OCI-LY3 (cell line): ENCODE data around the gene IFT80.

ENCODE experiments used
- H2AFZ ChIP-seq: fragments of 200-600, 300-600 bp; shearing (Covaris generic); 2 replicates; pipeline ENCODE4 v1.6.0; 2014; ENCODE audit warnings: antibody characterized with exemption, low read depth, low read length
- H3K27ac ChIP-seq: fragments of 200-600, 300-600 bp; sonication (generic); 2 replicates; pipeline ENCODE4 v1.5.1; 2014; ENCODE audit warnings: mild to moderate bottlenecking, low read length, moderate library complexity, mixed read lengths
- H3K27me3 ChIP-seq: fragments of 200-600, 300-600 bp; sonication (generic); 2 replicates; pipeline ENCODE4 v1.6.1; 2014; ENCODE audit warnings: low read depth, low read length, mixed read lengths
- H3K36me3 ChIP-seq: fragments of 200-600, 300-600 bp; sonication (generic); replicated peaks from 2 replicates; pipeline ENCODE3; 2014; ENCODE audit warnings: low read depth, low read length, mixed read lengths
- H3K4me1 ChIP-seq: fragments of 300-600, 200-600 bp; sonication (generic); 2 replicates; pipeline ENCODE4 v1.6.1; 2014; ENCODE audit warnings: low read length, mixed read lengths
- H3K4me2 ChIP-seq: fragments of 200-600, 300-600 bp; sonication (generic); 2 replicates; pipeline ENCODE4 v1.6.1; 2014; ENCODE audit warnings: low read length, mixed read lengths
- H3K4me3 ChIP-seq: fragments of 300-600, 200-600 bp; sonication (generic); 2 replicates; pipeline ENCODE4 v1.5.1; 2014; ENCODE audit warnings: antibody characterized with exemption, mild to moderate bottlenecking, low read length, moderate library complexity
- H3K79me2 ChIP-seq: fragments of 300-600, 200-600 bp; shearing (Covaris generic); 2 replicates; pipeline ENCODE4 v1.6.1; 2014; ENCODE audit warnings: mild to moderate bottlenecking, low read length, mixed read lengths
- H3K9ac ChIP-seq: fragments of 300-600, 200-600 bp; shearing (Covaris generic); 2 replicates; pipeline ENCODE4 v1.6.0; 2014; ENCODE audit warnings: mild to moderate bottlenecking, low read length, moderate library complexity
- H3K9me3 ChIP-seq: fragments of 200-600, 300-600 bp; shearing (Covaris generic); 2 replicates; pipeline ENCODE4 v1.6.1; 2014; ENCODE audit warnings: low read length, mixed read lengths; ENCODE audit not compliant: insufficient read depth
- H4K20me1 ChIP-seq: fragments of 200-600, 300-600 bp; sonication (generic); 2 replicates; pipeline ENCODE4 v1.6.1; 2016; ENCODE audit warnings: low read length, mixed read lengths; ENCODE audit not compliant: insufficient read depth
- EZH2phosphoT487 ChIP-seq: fragments of 200-600 bp; shearing (Covaris generic); IDR thresholded peaks from 2 replicates; pipeline ENCODE4 v1.6.1; 2018; ENCODE audit warnings: antibody characterized with exemption, mixed run types, low read depth
- TF ChIP-seq, protein P1 (sequence below): fragments of 200-600, 300-600 bp; sonication (generic); IDR thresholded peaks from 2 replicates; pipeline ENCODE4 v1.5.1; 2014; ENCODE audit warnings: antibody characterized with exemption, low read length, low read depth

IFT80 gene

DNA sequence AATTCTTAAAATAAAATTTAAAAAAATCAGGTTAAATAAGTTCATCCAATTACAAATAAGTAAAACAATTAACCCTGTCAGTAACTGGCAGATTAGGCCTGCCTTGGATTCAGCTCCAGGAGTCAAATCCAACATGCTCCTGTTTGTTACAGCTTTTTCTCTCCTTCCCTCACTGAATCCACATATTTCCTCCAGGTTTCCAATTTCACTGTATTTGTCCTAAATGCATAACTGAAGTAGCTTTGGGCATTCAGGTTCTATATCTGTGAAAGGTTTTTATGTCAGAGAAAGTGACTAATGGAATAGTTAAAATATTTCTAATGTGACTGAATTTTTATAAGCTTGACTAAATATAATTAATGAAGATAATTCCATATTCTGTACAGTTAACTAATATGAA is 79.7 kb downstream of the IFT80 start:
- Histone ChIP-seq H3K9ac (no peak overlapping the region), H3K27me3 (no peaks in the 10 kb centered on the region), H3K4me3 (no peak overlapping the region), H2AFZ (no peak overlapping the region), H3K36me3 (no peaks in the 10 kb centered on the region), H3K9me3 (0 out of 2 replicates have a peak, but pooled peaks cover 4% of the 10 kb centered on the region), H4K20me1 (no peaks in the 10 kb centered on the region), H3K27ac (no peak overlapping the region), H3K79me2 (no peaks in the 10 kb centered on the region), H3K4me1 (no peaks in the 10 kb centered on the region), H3K4me2 (no peak overlapping the region)
- no peak for TF ChIP-seq EZH2phosphoT487
- TF ChIP-seq, protein P1, sequence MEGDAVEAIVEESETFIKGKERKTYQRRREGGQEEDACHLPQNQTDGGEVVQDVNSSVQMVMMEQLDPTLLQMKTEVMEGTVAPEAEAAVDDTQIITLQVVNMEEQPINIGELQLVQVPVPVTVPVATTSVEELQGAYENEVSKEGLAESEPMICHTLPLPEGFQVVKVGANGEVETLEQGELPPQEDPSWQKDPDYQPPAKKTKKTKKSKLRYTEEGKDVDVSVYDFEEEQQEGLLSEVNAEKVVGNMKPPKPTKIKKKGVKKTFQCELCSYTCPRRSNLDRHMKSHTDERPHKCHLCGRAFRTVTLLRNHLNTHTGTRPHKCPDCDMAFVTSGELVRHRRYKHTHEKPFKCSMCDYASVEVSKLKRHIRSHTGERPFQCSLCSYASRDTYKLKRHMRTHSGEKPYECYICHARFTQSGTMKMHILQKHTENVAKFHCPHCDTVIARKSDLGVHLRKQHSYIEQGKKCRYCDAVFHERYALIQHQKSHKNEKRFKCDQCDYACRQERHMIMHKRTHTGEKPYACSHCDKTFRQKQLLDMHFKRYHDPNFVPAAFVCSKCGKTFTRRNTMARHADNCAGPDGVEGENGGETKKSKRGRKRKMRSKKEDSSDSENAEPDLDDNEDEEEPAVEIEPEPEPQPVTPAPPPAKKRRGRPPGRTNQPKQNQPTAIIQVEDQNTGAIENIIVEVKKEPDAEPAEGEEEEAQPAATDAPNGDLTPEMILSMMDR, result no peak

DNA sequence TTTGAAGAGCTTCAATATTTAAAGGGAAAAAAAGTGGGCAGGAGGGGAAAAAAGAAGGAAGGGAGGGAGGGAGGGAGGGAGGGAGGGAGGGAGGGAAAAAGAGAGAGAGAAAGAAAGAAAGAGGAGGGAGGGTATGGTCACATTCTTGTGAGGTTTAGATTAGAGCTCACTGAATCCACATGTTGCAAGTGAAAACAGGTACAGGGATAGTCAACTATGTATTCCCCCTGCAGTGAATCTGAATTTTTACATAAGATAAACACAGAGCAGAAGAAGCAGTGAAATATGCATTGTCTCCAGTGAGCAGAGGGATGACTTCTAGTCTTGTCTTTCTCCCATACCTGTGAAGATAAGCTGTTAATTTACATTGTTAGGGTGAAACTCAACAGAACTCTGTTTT is 84.0 kb downstream of the IFT80 start:
- Histone ChIP-seq H4K20me1 (no peaks in the 10 kb centered on the region), H3K4me2 (no peak overlapping the region), H3K4me1 (no peaks in the 10 kb centered on the region), H3K27ac (no peak overlapping the region), H2AFZ (no peak overlapping the region), H3K36me3 (no peaks in the 10 kb centered on the region), H3K27me3 (no peaks in the 10 kb centered on the region), H3K4me3 (no peak overlapping the region), H3K9ac (no peak overlapping the region), H3K9me3 (0 out of 2 replicates have a peak, but pooled peaks cover 4% of the 10 kb centered on the region), H3K79me2 (no peaks in the 10 kb centered on the region)
- TF ChIP-seq EZH2phosphoT487, result no peak
- TF ChIP-seq, protein P1, result no peak

DNA sequence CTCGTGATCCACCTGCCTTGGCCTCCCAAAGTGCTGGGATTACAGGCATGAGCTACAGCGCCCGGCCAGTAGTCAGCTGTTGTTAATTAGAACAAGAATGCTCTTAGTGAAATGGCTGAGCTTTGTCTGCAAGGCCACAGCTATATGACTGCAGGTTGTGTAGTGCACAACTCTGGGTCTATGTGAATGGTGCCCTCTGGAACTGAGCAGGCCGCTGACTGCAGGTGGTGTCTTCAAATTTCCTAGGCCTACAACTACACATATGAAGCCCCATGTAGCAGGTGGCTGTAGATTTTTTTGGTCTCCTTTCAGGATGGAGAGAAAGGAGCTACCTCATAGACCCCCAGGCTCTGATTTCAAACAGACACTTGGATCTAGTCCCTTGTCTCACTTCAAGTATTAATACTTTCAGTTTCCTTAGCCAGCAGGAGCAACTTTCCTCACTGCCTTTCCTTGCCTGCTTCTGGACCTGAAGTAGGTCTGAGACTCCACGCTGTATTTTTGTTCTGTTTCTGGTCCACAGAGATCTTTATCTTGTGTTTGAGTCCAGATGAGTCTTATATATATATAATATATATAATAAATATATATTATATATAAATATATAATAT is 86.9 kb downstream of the IFT80 start:
- Histone ChIP-seq H3K27me3 (no peaks in the 10 kb centered on the region), H3K9ac (no peak overlapping the region), H3K27ac (no peak overlapping the region), H3K79me2 (no peaks in the 10 kb centered on the region), H2AFZ (no peak overlapping the region), H3K36me3 (peaks cover 4% of the 10 kb centered on the region), H3K4me3 (no peak overlapping the region), H4K20me1 (no peaks in the 10 kb centered on the region), H3K4me1 (peaks cover 10% of the 10 kb centered on the region), H3K9me3 (0 out of 2 replicates have a peak, but pooled peaks cover 4% of the 10 kb centered on the region), H3K4me2 (no peak overlapping the region)
- TF ChIP-seq, protein P1, result no peak
- TF ChIP-seq EZH2phosphoT487, result no peak

DNA sequence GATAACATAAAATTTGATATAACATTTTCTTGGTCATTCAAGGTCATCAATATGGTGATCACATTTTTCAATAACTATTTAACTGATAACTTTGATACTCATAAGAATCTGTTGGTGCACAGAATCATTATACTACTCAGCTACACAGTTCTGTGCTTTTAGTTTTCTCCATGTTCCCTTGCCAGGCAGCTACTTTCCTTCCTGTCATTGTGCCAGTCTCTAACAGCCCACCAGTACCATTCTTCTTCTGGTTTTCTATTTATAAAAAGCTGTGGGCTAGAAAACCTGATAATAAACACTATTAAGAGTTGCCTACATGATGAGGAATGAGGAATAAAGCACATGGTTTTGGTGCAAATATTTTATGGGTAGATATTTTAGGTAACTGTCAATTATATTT is 96.2 kb downstream of the IFT80 start:
- Histone ChIP-seq H2AFZ (no peak overlapping the region), H3K4me3 (no peak overlapping the region), H3K4me1 (peaks cover 21% of the 10 kb centered on the region), H3K9me3 (no peaks in the 10 kb centered on the region), H3K36me3 (no peaks in the 10 kb centered on the region), H3K4me2 (no peak overlapping the region), H3K9ac (no peak overlapping the region), H4K20me1 (no peaks in the 10 kb centered on the region), H3K27ac (no peak overlapping the region), H3K79me2 (no peaks in the 10 kb centered on the region), H3K27me3 (no peaks in the 10 kb centered on the region)
- TF ChIP-seq, protein P1, result no peak
- TF ChIP-seq EZH2phosphoT487, result no peak
